CD8-positive, alpha-beta memory T cell (primary cell): Measurements from ENCODE around the gene MIPOL1. TPM values are rescaled to one million over a fixed set of nuclear protein-coding genes. Genes with fewer than 3 reads are reported as not detected.
"Not testable (repeated sequence)": the region's sequence is repeated elsewhere in the genome, so short reads cannot be mapped to it uniquely, and the experiment has no call there.

Experiments
- CTCF ChIA-PET: fragments of 350-600 bp; sonication (Branson Sonifier 250); formaldehyde crosslinking; loops from one replicate; lab custom pipeline; 2021; ENCODE audit warnings: antibody characterized with exemption; lab: Charles Lee
- POLR2A ChIA-PET: fragments of 350-600 bp; sonication (Branson Sonifier 250); formaldehyde crosslinking; loops from one replicate; lab custom pipeline; 2021; ENCODE audit warnings: antibody characterized with exemption; lab: Charles Lee
- DNase-seq, 5 donors: peaks; one replicate each; pipeline versions ENCODE4 v3.0.0 to v3.0.0-alpha.2; 2020 to 2022; ENCODE audit warnings: mixed read lengths in 1 of 5
- H3K27ac ChIP-seq: one replicate; pipeline ENCODE4 v1.7.0; 2013; ENCODE audit warnings: low read depth, mild to moderate bottlenecking, low read length, moderate library complexity
- H3K27me3 ChIP-seq: 2 replicates; pipeline ENCODE4 v1.7.0; 2013; ENCODE audit warnings: low read length, mild to moderate bottlenecking; ENCODE audit not compliant: insufficient read depth, poor library complexity, severe bottlenecking
- H3K36me3 ChIP-seq: 2 replicates; pipeline ENCODE4 v1.7.0; 2013; ENCODE audit warnings: mild to moderate bottlenecking, low read length, moderate library complexity; ENCODE audit not compliant: insufficient read depth
- H3K4me1 ChIP-seq: 2 replicates; pipeline ENCODE4 v1.7.0; 2013; ENCODE audit warnings: mild to moderate bottlenecking, low read length, moderate library complexity; ENCODE audit not compliant: insufficient read depth
- H3K4me3 ChIP-seq: 2 replicates; pipeline ENCODE4 v1.7.0; 2013; ENCODE audit warnings: mild to moderate bottlenecking, low read length
- H3K9me3 ChIP-seq: 2 replicates; pipeline ENCODE4 v1.7.0; 2013; ENCODE audit warnings: mild to moderate bottlenecking, low read length
- H3K27ac Mint-ChIP-seq, 8 donors: one replicate each; pipeline ENCODE4 v1.8.0; 2020 to 2021; ENCODE audit warnings: mixed read lengths in 8 of 8, mild to moderate bottlenecking in 6 of 8, inconsistent platforms in 3 of 8, moderate library complexity in 3 of 8
- H3K27me3 Mint-ChIP-seq, 2 donors: one replicate each; pipeline ENCODE4 v1.8.0; 2020 to 2021; ENCODE audit warnings: mixed read lengths in 2 of 2, mild to moderate bottlenecking in 1 of 2, moderate library complexity in 1 of 2
- H3K36me3 Mint-ChIP-seq, 3 donors: one replicate each; pipeline ENCODE4 v1.8.0; 2020 to 2021; ENCODE audit warnings: mixed read lengths in 3 of 3, inconsistent platforms in 1 of 3, mild to moderate bottlenecking in 1 of 3
- H3K4me1 Mint-ChIP-seq, 3 donors: one replicate each; pipeline ENCODE4 v1.8.0; 2020 to 2021; ENCODE audit warnings: mixed read lengths in 3 of 3, inconsistent platforms in 1 of 3, mild to moderate bottlenecking in 1 of 3
- H3K4me3 Mint-ChIP-seq, 7 donors: one replicate each; pipeline ENCODE4 v1.8.0; 2020 to 2021; ENCODE audit warnings: mixed read lengths in 7 of 7, mild to moderate bottlenecking in 6 of 7, moderate library complexity in 4 of 7, inconsistent platforms in 2 of 7
- H3K9me3 Mint-ChIP-seq, 5 donors: one replicate each; pipeline ENCODE4 v1.8.0; 2020 to 2022; ENCODE audit warnings: mixed read lengths in 5 of 5, mild to moderate bottlenecking in 3 of 5, moderate library complexity in 2 of 5, inconsistent platforms in 1 of 5
- polyA plus RNA-seq: library from polyadenylated mRNA; unstranded; fragments of 300-500 nt; fragmentation: Illumina TruSeq; gene quantifications from one replicate; pipeline ENCODE4 v1.2.3, GENCODE V29; 2021
- total RNA-seq, 2 experiments: library from RNA; stranded (reverse); gene quantifications; one replicate each; pipeline ENCODE4 v1.2.3, GENCODE V29; 2021

The MIPOL1 gene
- total and polyA plus RNA-seq, 3 experiments from 2014 or later, result not detected

DNA sequence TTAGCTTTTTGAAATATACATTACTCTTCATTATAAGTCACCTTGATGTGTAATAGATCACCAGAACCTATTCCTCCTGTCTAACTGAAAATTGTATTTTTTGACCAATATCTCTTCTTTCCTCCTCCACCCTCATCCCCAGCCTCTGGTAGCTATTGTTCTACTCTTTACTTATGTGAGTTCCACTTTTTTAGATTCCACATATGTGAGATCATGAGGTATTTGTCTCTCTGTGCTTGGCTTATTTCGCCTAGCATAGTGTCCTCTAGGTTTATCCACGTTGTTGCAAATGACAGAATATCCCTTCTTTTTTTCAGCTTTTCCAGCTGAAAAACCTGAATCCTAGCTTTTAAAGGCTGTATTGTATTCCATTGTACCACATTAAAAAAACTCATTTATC, 82.1 kb downstream of the MIPOL1 start:
- no peak for DNase-seq
- H3K4me3 Mint-ChIP-seq, result no peak overlapping the region
- H3K36me3 Mint-ChIP-seq, result no peaks in the 10 kb centered on the region
- ChIA-PET CTCF (no interaction called here), POLR2A (no interaction called here)
- Histone ChIP-seq H3K27ac (no peak overlapping the region), H3K9me3 (no peaks in the 10 kb centered on the region), H3K4me1 (no peaks in the 10 kb centered on the region), H3K36me3 (no peaks in the 10 kb centered on the region), H3K4me3 (no peak overlapping the region), H3K27me3 (no peaks in the 10 kb centered on the region)
- peaks cover 0 to 5% (median 3%) of the 10 kb centered on the region in 5 donors for H3K9me3 Mint-ChIP-seq
- H3K27me3 Mint-ChIP-seq, result no peaks in the 10 kb centered on the region
- no peaks in the 10 kb centered on the region for H3K4me1 Mint-ChIP-seq
- H3K27ac Mint-ChIP-seq, result no peak overlapping the region

DNA sequence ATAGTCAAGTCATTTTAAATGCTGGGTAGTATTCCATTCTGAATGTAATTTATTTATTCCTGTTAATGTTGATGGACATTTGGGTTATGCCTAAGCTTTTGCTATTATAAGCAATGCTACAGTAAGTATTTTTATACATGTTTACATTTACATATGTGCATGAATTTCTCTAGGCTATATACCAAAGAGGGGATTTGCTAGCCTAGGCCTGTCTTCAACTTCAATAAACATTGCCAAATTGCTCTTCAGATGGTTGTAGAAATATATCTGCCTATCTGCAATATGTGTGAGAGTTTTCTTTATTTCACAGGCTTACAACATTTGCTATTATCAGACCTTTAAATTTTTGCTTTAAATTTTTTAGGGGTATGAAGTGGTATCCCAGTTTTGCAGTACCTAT, 87.0 kb downstream of the MIPOL1 start:
- no peaks in the 10 kb centered on the region for H3K4me1 Mint-ChIP-seq
- no peak overlapping the region for H3K27ac ChIP-seq
- peaks cover 0 to 17% (median 5%) of the 10 kb centered on the region in 5 donors for H3K9me3 Mint-ChIP-seq
- H3K27ac Mint-ChIP-seq, result no peak overlapping the region
- H3K36me3 ChIP-seq, result no peaks in the 10 kb centered on the region
- no peaks in the 10 kb centered on the region for H3K4me1 ChIP-seq
- no peak for DNase-seq
- no peaks in the 10 kb centered on the region for H3K27me3 ChIP-seq
- CTCF ChIA-PET, result no interaction called here
- POLR2A ChIA-PET, result no interaction called here
- no peak overlapping the region for H3K4me3 ChIP-seq
- no peaks in the 10 kb centered on the region for H3K27me3 Mint-ChIP-seq
- H3K4me3 Mint-ChIP-seq, result no peak overlapping the region
- H3K9me3 ChIP-seq, result no peaks in the 10 kb centered on the region
- H3K36me3 Mint-ChIP-seq, result no peaks in the 10 kb centered on the region

DNA sequence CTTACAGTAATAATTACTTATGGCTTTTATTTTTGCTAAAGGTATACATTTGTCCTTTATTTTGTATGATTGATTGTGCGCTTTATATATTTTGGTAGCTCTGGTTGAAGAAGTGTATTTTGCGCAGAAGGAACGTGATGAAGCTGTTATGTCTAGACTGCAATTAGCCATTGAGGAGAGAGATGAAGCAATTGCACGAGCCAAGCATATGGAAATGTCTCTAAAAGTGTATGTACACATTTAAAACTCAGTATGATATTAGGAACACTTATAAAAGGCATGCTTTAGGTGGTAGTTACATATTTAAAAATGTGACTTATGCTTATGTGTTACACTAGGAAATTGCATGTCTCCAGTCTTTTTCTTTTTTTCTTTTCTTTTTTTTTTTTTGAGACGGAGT, 87.5 kb downstream of the MIPOL1 start:
- Mint-ChIP-seq H3K4me1 (no peaks in the 10 kb centered on the region), H3K27ac (no peak overlapping the region), H3K4me3 (no peak overlapping the region), H3K9me3 (peaks cover 0 to 17% (median 5%) of the 10 kb centered on the region in 5 donors), H3K27me3 (no peaks in the 10 kb centered on the region), H3K36me3 (no peaks in the 10 kb centered on the region)
- Histone ChIP-seq H3K27me3 (no peaks in the 10 kb centered on the region), H3K9me3 (no peaks in the 10 kb centered on the region), H3K4me3 (no peak overlapping the region), H3K4me1 (no peaks in the 10 kb centered on the region), H3K36me3 (no peaks in the 10 kb centered on the region), H3K27ac (no peak overlapping the region)
- ChIA-PET POLR2A (no interaction called here), CTCF (no interaction called here)
- DNase-seq, result no peak

DNA sequence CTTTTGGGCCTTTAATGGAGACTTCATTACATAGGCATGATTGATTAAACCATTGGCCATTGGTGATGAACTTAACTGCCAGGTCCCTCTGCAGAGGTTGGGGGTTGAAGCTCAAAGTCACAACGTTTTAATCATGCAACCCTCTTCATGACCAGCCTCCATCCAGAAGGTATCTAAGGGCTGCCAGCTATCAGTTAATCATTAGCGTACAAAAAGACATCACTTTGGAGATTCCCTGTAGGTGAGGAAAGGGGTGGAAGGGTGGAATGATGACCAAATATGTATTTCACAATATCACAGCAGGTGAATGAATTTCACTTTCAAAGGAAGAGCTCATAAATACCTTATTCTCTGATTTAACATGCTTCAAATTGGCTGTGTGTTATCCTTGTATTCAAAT, 92.0 kb downstream of the MIPOL1 start:
- no peaks in the 10 kb centered on the region for H3K27me3 ChIP-seq
- Mint-ChIP-seq H3K36me3 (no peaks in the 10 kb centered on the region), H3K9me3 (peaks cover 0 to 18% (median 10%) of the 10 kb centered on the region in 5 donors), H3K4me3 (no peak overlapping the region), H3K27me3 (no peaks in the 10 kb centered on the region), H3K27ac (no peak overlapping the region), H3K4me1 (no peaks in the 10 kb centered on the region)
- H3K9me3 ChIP-seq, result no peaks in the 10 kb centered on the region
- no peak overlapping the region for H3K4me3 ChIP-seq
- no peak for DNase-seq
- H3K36me3 ChIP-seq, result no peaks in the 10 kb centered on the region
- POLR2A ChIA-PET, result no interaction called here
- no peak overlapping the region for H3K27ac ChIP-seq
- no peaks in the 10 kb centered on the region for H3K4me1 ChIP-seq
- CTCF ChIA-PET, result no interaction called here

DNA sequence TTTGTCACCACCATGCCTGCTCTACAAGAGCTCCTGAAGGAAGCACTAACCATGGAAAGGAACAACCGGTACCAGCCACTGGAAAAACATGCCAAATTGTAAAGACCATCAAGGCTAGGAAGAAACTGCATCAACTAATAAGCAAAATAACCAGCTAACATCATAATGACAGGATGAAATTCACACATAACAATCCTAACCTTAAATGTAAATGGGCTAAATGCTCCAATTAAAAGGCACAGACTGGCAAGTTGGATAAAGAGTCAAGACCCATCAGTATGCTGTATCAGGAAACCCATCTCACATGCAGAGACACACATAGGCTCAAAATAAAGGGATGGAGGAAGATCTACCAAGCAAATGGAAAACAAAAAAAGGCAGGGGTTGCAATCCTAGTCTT, 97.5 kb downstream of the MIPOL1 start:
- peaks cover 2 to 13% (median 10%) of the 10 kb centered on the region in 5 donors for H3K9me3 Mint-ChIP-seq
- POLR2A ChIA-PET, H3K36me3 Mint-ChIP-seq, H3K9me3 ChIP-seq, H3K27ac Mint-ChIP-seq, H3K4me1 ChIP-seq, H3K27me3 Mint-ChIP-seq, H3K4me1 Mint-ChIP-seq, CTCF ChIA-PET, H3K27ac ChIP-seq, H3K4me3 Mint-ChIP-seq, H3K27me3 ChIP-seq, H3K36me3 ChIP-seq, DNase-seq, H3K4me3 ChIP-seq: not testable (repeated sequence)

DNA sequence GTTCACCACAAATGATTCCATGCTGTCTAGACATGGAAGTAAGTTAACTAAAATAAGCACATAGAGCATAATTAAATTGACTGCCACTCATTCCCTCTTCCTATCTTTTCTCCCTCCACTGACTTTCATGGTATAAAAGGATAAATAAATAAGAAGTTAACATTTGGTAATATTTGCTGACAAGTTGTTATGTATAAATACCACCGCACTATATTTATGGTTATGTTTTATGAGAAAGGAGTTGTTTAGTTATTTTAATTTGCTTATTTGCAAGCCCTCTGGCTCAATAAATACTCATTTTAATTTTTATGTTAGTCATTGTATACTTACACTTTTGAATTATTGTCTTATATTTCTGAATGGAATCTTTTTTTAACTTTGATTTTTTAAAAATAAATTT, 113.5 kb downstream of the MIPOL1 start:
- Histone ChIP-seq H3K4me1 (no peaks in the 10 kb centered on the region), H3K36me3 (no peaks in the 10 kb centered on the region), H3K27me3 (no peaks in the 10 kb centered on the region), H3K9me3 (no peaks in the 10 kb centered on the region), H3K27ac (no peak overlapping the region), H3K4me3 (no peak overlapping the region)
- ChIA-PET POLR2A (no interaction called here), CTCF (no interaction called here)
- Mint-ChIP-seq H3K27ac (no peak overlapping the region), H3K4me3 (no peak overlapping the region), H3K36me3 (no peaks in the 10 kb centered on the region), H3K4me1 (no peaks in the 10 kb centered on the region), H3K27me3 (no peaks in the 10 kb centered on the region), H3K9me3 (peaks cover 5 to 21% (median 13%) of the 10 kb centered on the region in 5 donors)
- DNase-seq, result no peak

DNA sequence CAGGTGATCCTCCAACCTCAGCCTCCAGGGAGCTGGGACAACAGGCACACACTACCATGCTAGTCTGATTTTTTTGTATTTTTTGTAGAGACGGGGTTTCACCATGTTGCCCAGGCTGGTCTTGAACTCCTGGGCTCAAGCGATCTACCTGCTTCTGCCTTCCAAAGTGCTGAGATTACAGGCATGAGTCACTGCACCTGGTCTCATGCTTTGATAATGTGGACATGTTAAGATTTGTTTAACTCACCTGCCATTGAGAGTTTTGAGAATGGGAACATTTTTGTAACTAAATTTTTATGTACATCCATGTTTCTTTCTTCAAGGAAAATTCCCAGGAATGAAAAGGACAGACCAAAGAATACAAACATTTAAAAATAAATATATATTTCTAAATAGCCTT, 121.2 kb downstream of the MIPOL1 start:
- H3K36me3 ChIP-seq, result no peaks in the 10 kb centered on the region
- Mint-ChIP-seq H3K4me1 (no peaks in the 10 kb centered on the region), H3K4me3 (no peak overlapping the region), H3K9me3 (peaks cover 2 to 28% (median 5%) of the 10 kb centered on the region in 5 donors), H3K27me3 (no peaks in the 10 kb centered on the region), H3K36me3 (no peaks in the 10 kb centered on the region), H3K27ac (no peak overlapping the region)
- no peaks in the 10 kb centered on the region for H3K27me3 ChIP-seq
- no peak overlapping the region for H3K4me3 ChIP-seq
- ChIA-PET CTCF (no interaction called here), POLR2A (no interaction called here)
- H3K27ac ChIP-seq, result no peak overlapping the region
- no peak for DNase-seq
- no peaks in the 10 kb centered on the region for H3K9me3 ChIP-seq
- no peaks in the 10 kb centered on the region for H3K4me1 ChIP-seq

DNA sequence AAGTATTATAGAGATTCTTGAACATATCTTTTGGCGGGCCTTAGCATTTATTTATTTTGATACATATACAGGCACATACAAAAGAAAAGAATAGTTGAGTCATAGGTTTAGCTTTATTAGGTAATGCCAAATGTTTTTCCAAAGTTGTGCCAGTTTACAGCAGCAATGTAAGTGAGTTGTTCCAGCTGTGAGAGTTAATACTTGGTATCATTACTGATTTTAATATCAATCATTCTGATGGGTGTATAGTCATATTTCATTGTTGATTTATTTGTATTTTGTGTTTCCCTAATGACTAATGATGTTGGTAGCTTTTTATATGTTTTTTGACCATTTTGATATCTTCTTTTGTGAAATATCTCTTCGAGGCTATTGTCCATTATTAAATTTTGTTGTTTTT, 122.4 kb downstream of the MIPOL1 start:
- Histone ChIP-seq H3K4me3 (no peak overlapping the region), H3K9me3 (no peaks in the 10 kb centered on the region), H3K27me3 (no peaks in the 10 kb centered on the region), H3K4me1 (no peaks in the 10 kb centered on the region), H3K36me3 (no peaks in the 10 kb centered on the region), H3K27ac (no peak overlapping the region)
- ChIA-PET CTCF (no interaction called here), POLR2A (no interaction called here)
- Mint-ChIP-seq H3K36me3 (no peaks in the 10 kb centered on the region), H3K27me3 (no peaks in the 10 kb centered on the region), H3K4me3 (no peak overlapping the region), H3K4me1 (no peaks in the 10 kb centered on the region), H3K9me3 (peaks cover 2 to 24% (median 4%) of the 10 kb centered on the region in 5 donors), H3K27ac (no peak overlapping the region)
- DNase-seq, result no peak

DNA sequence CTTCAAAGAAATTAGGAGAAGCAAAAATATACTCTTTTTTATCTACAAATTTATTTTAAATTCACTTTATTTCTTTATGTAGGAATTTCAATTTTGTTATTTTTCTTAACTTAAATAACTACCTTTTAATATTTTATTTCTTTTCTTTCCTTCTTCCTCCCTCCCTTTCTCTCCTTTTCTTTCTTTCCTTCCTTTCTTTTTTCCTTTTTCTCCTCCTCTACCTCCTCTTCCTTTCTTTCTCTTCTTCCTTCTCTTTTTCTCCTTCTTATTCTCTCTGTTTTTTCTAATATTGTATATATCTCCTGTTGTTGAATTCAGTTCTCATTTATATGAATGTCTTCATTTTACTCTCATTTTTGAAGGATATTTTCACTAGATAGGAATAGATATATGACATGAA, 127.6 kb downstream of the MIPOL1 start:
- Histone ChIP-seq H3K27ac (no peak overlapping the region), H3K4me3 (no peak overlapping the region), H3K27me3 (no peaks in the 10 kb centered on the region), H3K36me3 (no peaks in the 10 kb centered on the region), H3K4me1 (no peaks in the 10 kb centered on the region), H3K9me3 (no peaks in the 10 kb centered on the region)
- H3K4me1 Mint-ChIP-seq, result no peaks in the 10 kb centered on the region
- H3K27me3 Mint-ChIP-seq, result no peaks in the 10 kb centered on the region
- peaks cover 4 to 33% (median 8%) of the 10 kb centered on the region in 5 donors for H3K9me3 Mint-ChIP-seq
- DNase-seq, result no peak
- ChIA-PET POLR2A (no interaction called here), CTCF (no interaction called here)
- H3K27ac Mint-ChIP-seq, result no peak overlapping the region
- no peak overlapping the region for H3K4me3 Mint-ChIP-seq
- H3K36me3 Mint-ChIP-seq, result no peaks in the 10 kb centered on the region
